Neuron (in vitro differentiated cells): Measurements from ENCODE around the gene KCNAB1.

Experiments
- H2AFZ ChIP-seq: one replicate; pipeline ENCODE4 v1.6.1; 2013; ENCODE audit warnings: low read depth, mild to moderate bottlenecking, inconsistent platforms, low read length, moderate library complexity
- H3K27me3 ChIP-seq: one replicate; pipeline ENCODE4 v1.6.1; 2013; ENCODE audit warnings: low read length; ENCODE audit not compliant: insufficient read depth
- H3K36me3 ChIP-seq: one replicate; pipeline ENCODE4 v1.6.1; 2013; ENCODE audit warnings: low read length; ENCODE audit not compliant: insufficient read depth
- H3K4me1 ChIP-seq: one replicate; pipeline ENCODE4 v1.6.1; 2013; ENCODE audit warnings: low read length; ENCODE audit not compliant: insufficient read depth
- H3K4me3 ChIP-seq: 2 replicates; pipeline ENCODE4 v1.5.1; 2013; ENCODE audit warnings: mild to moderate bottlenecking, low read length, moderate library complexity
- H3K9me3 ChIP-seq: one replicate; pipeline ENCODE4 v1.6.1; 2013; ENCODE audit warnings: low read length

KCNAB1 gene

DNA sequence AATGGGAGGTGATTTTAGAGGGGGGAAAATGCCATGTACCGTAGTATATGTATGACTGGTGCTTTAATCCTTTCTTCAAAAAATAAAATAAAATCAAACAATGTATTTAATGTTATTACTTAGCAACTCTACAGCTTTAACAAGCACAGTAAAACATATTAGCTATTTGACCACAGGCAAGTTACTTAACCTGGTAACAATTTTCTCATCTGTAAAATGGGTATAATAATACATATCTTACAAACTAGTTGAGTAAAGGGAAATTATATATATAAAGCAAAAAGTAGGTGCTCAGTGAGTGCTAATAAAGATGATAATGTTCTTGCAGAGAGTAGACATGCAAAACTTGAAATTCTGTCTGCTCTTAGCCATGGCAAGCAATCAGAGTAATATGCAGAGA lies 406.7 kb downstream of the KCNAB1 start:
- H3K9me3 ChIP-seq, result no peaks in the 10 kb centered on the region
- peaks cover 24% of the 10 kb centered on the region for H3K4me1 ChIP-seq
- H3K27me3 ChIP-seq, result no peaks in the 10 kb centered on the region
- no peaks in the 10 kb centered on the region for H3K36me3 ChIP-seq
- H3K4me3 ChIP-seq, result no peak overlapping the region
- no peak overlapping the region for H2AFZ ChIP-seq

- H2AFZ ChIP-seq, result no peak overlapping the region
- H3K36me3 ChIP-seq, result no peaks in the 10 kb centered on the region
- H3K4me1 ChIP-seq, result peaks cover 15% of the 10 kb centered on the region
- H3K9me3 ChIP-seq, result no peaks in the 10 kb centered on the region
- no peak overlapping the region for H3K4me3 ChIP-seq
- H3K27me3 ChIP-seq, result no peaks in the 10 kb centered on the region
These were observed 410.6 kb downstream of the KCNAB1 start for GRCh38 chr3:156530980-156531379.

GRCh38 chr3:156532730-156533129 lies 412.4 kb downstream of the KCNAB1 start:
- Histone ChIP-seq H3K27me3 (no peaks in the 10 kb centered on the region), H3K36me3 (no peaks in the 10 kb centered on the region), H3K9me3 (no peaks in the 10 kb centered on the region), H3K4me1 (peaks cover 15% of the 10 kb centered on the region), H3K4me3 (no peak overlapping the region), H2AFZ (no peak overlapping the region)

DNA sequence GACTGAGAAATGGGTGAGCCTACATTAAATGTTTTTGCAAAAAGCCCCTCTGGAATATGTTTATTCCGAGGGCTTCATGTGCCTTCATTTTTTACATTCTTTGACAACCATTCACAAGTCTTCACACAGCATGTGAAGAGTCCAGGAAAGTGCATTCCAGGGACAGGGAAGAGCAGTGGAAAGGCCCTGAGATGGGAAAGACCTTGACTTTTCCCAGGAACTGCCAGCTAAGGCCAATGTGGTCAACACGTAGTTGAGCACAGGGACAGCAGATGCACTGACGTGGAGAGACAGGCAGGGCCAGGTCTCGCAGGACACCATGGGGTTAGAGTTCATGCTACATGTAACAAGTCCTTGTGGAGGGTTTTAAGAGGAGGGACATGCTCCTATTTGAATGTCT lies 412.8 kb downstream of the KCNAB1 start:
- H3K36me3 ChIP-seq, result no peaks in the 10 kb centered on the region
- peaks cover 15% of the 10 kb centered on the region for H3K4me1 ChIP-seq
- H2AFZ ChIP-seq, result no peak overlapping the region
- no peaks in the 10 kb centered on the region for H3K9me3 ChIP-seq
- no peaks in the 10 kb centered on the region for H3K27me3 ChIP-seq
- H3K4me3 ChIP-seq, result no peak overlapping the region

DNA sequence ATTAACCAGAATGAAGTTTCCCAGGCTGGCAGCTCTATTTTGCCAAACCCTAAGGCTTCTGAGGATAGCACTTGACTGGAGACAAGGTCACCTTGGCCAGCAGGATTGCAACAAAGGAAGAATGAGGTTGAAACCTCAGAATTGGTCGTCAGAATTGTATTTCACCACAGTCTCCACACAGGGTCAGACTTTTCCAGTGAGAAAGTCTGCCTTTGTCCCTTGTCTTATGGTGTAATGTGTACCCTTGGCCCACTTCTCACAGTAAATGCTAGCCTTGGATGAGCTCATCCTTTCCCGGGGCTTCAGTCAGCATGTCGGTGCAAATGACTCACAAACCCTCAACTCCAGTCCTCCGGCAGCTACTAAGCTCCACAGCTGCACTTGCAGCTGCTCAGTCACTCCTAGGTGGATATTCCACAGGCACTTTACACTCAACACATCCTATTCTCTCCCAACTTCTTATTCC lies 414.8 kb downstream of the KCNAB1 start:
- H2AFZ ChIP-seq, result no peak overlapping the region
- H3K27me3 ChIP-seq, result no peaks in the 10 kb centered on the region
- H3K9me3 ChIP-seq, result no peaks in the 10 kb centered on the region
- H3K4me1 ChIP-seq, result peaks cover 15% of the 10 kb centered on the region
- H3K36me3 ChIP-seq, result peaks cover 3% of the 10 kb centered on the region
- no peak overlapping the region for H3K4me3 ChIP-seq

DNA sequence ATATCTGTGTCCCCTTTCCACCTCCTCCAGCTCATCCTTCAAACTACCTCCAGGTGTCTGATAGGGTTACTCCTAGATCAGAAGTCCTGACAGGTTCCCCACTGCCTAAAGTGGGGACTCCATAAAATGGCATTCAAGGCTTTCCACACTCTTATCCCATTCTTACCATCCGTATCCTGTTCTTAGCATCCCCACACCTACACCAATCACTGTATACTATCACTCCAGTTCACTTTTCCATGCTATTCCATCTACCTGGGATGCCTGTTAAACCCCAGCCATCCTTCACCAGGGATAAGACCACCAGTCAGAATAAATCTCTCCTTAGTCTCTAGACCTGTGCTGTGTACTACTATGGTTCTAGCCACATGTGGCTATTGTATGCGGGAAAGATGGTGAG lies 415.4 kb downstream of the KCNAB1 start:
- Histone ChIP-seq H3K4me3 (no peak overlapping the region), H3K27me3 (no peaks in the 10 kb centered on the region), H3K36me3 (peaks cover 5% of the 10 kb centered on the region), H3K4me1 (peaks cover 13% of the 10 kb centered on the region), H3K9me3 (no peaks in the 10 kb centered on the region), H2AFZ (no peak overlapping the region)

- Histone ChIP-seq H3K9me3 (no peaks in the 10 kb centered on the region), H3K27me3 (no peaks in the 10 kb centered on the region), H2AFZ (no peak overlapping the region), H3K4me3 (no peak overlapping the region), H3K36me3 (peaks cover 10% of the 10 kb centered on the region), H3K4me1 (peaks cover 8% of the 10 kb centered on the region)
These were observed 416.3 kb downstream of the KCNAB1 start for GRCh38 chr3:156536524-156537316.

- H3K4me3 ChIP-seq, result no peak overlapping the region
- no peaks in the 10 kb centered on the region for H3K27me3 ChIP-seq
- no peaks in the 10 kb centered on the region for H3K9me3 ChIP-seq
- H3K36me3 ChIP-seq, result peaks cover 30% of the 10 kb centered on the region
- peaks cover 8% of the 10 kb centered on the region for H3K4me1 ChIP-seq
- H2AFZ ChIP-seq, result no peak overlapping the region
These were observed 418.7 kb downstream of the KCNAB1 start for GRCh38 chr3:156539051-156539450.

- H3K36me3 ChIP-seq, result peaks cover 37% of the 10 kb centered on the region
- peaks cover 8% of the 10 kb centered on the region for H3K4me1 ChIP-seq
- H3K4me3 ChIP-seq, result no peak overlapping the region
- H3K27me3 ChIP-seq, result no peaks in the 10 kb centered on the region
- H2AFZ ChIP-seq, result no peak overlapping the region
- H3K9me3 ChIP-seq, result no peaks in the 10 kb centered on the region
These were observed 419.4 kb downstream of the KCNAB1 start for GRCh38 chr3:156539802-156540201.

GRCh38 chr3:156542101-156543042 lies 422.0 kb downstream of the KCNAB1 start:
- Histone ChIP-seq H3K36me3 (peaks cover 58% of the 10 kb centered on the region), H2AFZ (no peak overlapping the region), H3K4me3 (no peak overlapping the region), H3K4me1 (peaks cover 5% of the 10 kb centered on the region), H3K9me3 (no peaks in the 10 kb centered on the region), H3K27me3 (no peaks in the 10 kb centered on the region)

DNA sequence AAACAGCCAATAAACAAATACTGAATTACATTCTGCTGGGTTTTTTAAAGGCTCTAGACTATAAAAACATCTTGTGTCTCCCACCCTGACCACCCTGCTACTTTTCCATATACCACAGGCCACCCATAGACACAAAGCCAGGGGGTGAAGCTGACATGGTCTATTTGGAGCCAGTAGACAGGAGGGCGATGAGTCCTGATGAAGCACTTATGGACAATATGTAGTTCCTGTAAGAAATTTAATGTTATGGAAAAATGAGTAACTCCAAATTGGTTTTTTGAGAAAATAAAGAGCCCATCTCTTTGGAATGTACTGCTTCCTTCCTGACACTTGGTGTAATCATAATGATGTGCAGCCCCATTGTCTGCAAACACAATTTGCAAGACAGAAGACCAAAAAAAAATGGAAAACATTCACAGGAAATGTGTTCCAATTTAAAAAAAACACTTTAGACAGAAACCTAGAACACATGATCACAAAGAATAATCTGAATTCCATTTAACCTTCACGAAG lies 422.7 kb downstream of the KCNAB1 start:
- H3K36me3 ChIP-seq, result peaks cover 66% of the 10 kb centered on the region
- H3K4me1 ChIP-seq, result peaks cover 13% of the 10 kb centered on the region
- no peaks in the 10 kb centered on the region for H3K27me3 ChIP-seq
- H3K9me3 ChIP-seq, result no peaks in the 10 kb centered on the region
- H2AFZ ChIP-seq, result no peak overlapping the region
- no peak overlapping the region for H3K4me3 ChIP-seq

DNA sequence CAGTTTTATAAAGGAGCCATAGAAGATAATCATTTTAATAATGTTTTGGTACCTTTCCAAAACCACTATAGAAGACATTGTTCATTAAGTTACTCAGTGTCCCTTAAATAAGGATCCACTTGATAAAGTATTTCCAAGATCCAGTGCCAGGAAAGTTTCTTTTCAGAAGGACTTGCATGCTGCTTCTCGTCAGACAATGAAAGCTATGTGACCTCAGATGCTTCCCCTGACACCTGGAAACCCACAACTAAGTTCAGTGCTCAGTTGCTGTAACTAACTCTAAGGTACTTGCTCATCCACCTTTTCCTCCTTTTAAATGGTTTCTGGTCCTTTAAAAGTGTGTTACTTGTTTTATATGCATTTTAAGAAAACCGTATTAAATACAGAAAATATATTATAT lies 427.3 kb downstream of the KCNAB1 start:
- H3K36me3 ChIP-seq, result peaks cover 83% of the 10 kb centered on the region
- no peak overlapping the region for H2AFZ ChIP-seq

More for the DNA sequence above, 427.3 kb downstream of the KCNAB1 start:
- Histone ChIP-seq H3K9me3 (no peaks in the 10 kb centered on the region), H3K4me3 (no peak overlapping the region), H3K27me3 (no peaks in the 10 kb centered on the region), H3K4me1 (peaks cover 17% of the 10 kb centered on the region)
